ENCODE measurements around the gene CACNA2D2.

DNA sequence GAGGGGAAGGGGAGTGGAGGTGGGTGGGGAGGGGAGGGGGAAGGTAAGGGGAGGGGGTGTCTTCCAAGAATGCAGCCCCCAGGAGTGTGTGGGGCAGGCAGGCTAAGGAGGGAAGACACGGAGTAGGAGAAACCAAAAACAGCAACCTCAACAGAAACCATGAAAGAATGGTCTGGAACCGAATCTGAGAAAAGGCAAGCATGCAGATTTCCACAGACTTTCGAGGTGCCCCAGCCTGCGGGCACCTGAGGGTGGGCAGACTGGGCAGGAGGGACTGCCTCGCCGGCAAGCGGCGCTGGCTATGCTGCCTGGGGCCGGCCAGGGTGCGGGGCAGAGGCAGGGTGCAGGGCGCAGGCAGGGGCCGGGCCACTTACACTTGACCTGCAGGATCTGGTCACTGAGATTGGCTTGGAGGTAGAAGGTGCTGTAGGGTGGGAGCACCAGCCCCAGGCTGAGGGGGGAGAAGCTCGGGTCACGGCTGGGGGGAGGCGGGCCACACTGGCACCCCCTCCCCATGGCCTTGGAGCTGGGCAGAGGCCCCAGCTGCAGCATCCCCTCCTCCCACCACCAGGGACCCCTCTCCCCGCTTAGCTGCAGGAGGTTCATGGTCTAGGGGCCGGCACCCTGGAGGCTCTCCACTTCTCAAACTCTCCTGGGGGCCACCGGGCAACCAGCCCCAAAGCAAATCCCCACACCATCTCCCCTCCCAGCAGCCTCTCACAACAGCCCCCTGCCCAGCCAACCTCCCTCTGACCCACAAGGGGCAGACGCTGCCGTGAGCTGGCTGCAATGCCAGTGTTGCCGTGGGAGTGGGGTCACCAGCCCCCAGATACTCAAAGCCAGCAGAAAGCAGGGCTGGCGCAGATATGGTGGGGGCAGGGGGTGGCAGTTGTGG is 128.8 kb downstream of the CACNA2D2 start:
- TF ChIP-seq, protein P1, sequence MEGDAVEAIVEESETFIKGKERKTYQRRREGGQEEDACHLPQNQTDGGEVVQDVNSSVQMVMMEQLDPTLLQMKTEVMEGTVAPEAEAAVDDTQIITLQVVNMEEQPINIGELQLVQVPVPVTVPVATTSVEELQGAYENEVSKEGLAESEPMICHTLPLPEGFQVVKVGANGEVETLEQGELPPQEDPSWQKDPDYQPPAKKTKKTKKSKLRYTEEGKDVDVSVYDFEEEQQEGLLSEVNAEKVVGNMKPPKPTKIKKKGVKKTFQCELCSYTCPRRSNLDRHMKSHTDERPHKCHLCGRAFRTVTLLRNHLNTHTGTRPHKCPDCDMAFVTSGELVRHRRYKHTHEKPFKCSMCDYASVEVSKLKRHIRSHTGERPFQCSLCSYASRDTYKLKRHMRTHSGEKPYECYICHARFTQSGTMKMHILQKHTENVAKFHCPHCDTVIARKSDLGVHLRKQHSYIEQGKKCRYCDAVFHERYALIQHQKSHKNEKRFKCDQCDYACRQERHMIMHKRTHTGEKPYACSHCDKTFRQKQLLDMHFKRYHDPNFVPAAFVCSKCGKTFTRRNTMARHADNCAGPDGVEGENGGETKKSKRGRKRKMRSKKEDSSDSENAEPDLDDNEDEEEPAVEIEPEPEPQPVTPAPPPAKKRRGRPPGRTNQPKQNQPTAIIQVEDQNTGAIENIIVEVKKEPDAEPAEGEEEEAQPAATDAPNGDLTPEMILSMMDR (IDR thresholded peaks at IDR 0.05) = no peak
- no peak for TF ChIP-seq POLR2A (IDR thresholded peaks at IDR 0.05)

Data from lower leg skin (tissue), 3 donors.